Left lung (tissue), 10 donors: ENCODE data around the gene FGFR4. TPM values are rescaled to one million over a fixed set of nuclear protein-coding genes. Genes with fewer than 3 reads are reported as not detected.

Experiments
- ATAC-seq: fragments of 200-7000 bp; cut with Tn5 transposase; one replicate; pipeline ENCODE4 v1.9.1; 2020; ENCODE audit warnings: moderate library complexity
- DNase-seq, 4 donors: peaks; one replicate each; pipeline ENCODE4 v3.0.0-alpha.2; 2013 to 2020
- H3K27ac ChIP-seq, 2 donors: fragments of 200-600 bp; sonication (generic) in 1 of 2; one replicate each; pipeline versions ENCODE4 v1.5.0 to v1.8.0; 2020 to 2021
- H3K27me3 ChIP-seq, 2 donors: fragments of 200-600 bp; sonication (generic) in 1 of 2; one replicate each; pipeline versions ENCODE4 v1.5.0 to v1.8.0; 2020 to 2021
- H3K36me3 ChIP-seq, 2 donors: fragments of 200-600 bp; sonication (generic) in 1 of 2; one replicate each; pipeline versions ENCODE4 v1.5.0 to v1.8.0; 2020 to 2021
- H3K4me1 ChIP-seq, 2 donors: fragments of 200-600 bp; one replicate each; pipeline ENCODE4 v1.8.0; 2021
- H3K4me3 ChIP-seq, 2 donors: fragments of 200-600 bp; sonication (generic) in 1 of 2; one replicate each; pipeline versions ENCODE4 v1.5.0 to v1.8.0; 2020 to 2021; ENCODE audit warnings: mild to moderate bottlenecking in 1 of 2
- H3K9me3 ChIP-seq, 2 donors: fragments of 200-600 bp; sonication (generic) in 1 of 2; one replicate each; pipeline versions ENCODE4 v1.5.0 to v1.8.0; 2020 to 2021
- intact Hi-C, 2 donors: fragments of 100-400 bp; cut with DNase I; formaldehyde crosslinking; loops; one replicate each; pipeline versions ENCODE4 v1.11.2 to v1.14.2; 2022
- polyA plus RNA-seq, 6 donors: library from polyadenylated mRNA; unstranded; fragments of 120-200 nt; gene quantifications; one replicate each; pipeline ENCODE4 v1.2.1, GENCODE V29; 2013; ENCODE audit not compliant: insufficient read length in 6 of 6
- total RNA-seq, 2 donors: library from RNA; stranded (reverse); fragmentation: NEBNext Ultra II Directional; extraction: Animal tissue kit (Norgen Biotek cat#: 25700); gene quantifications; one replicate each; pipeline ENCODE4 v1.2.1, GENCODE V29; 2021
- TF ChIP-seq, protein P1 (sequence below), 2 donors: fragments of 200-600 bp; sonication (generic) in 1 of 2; IDR thresholded peaks; one replicate each; pipeline versions ENCODE4 v1.5.0 to v1.8.0; 2021; ENCODE audit warnings: antibody characterized with exemption in 2 of 2
- donor health status: DM: no; HTN: yes; CAD: no.
- donor health status: DM: no; HTN: no; CAD: no.

The FGFR4 gene
- total and polyA plus RNA-seq, 8 donors, result 14.8 to 325 (median 198) TPM

DNA sequence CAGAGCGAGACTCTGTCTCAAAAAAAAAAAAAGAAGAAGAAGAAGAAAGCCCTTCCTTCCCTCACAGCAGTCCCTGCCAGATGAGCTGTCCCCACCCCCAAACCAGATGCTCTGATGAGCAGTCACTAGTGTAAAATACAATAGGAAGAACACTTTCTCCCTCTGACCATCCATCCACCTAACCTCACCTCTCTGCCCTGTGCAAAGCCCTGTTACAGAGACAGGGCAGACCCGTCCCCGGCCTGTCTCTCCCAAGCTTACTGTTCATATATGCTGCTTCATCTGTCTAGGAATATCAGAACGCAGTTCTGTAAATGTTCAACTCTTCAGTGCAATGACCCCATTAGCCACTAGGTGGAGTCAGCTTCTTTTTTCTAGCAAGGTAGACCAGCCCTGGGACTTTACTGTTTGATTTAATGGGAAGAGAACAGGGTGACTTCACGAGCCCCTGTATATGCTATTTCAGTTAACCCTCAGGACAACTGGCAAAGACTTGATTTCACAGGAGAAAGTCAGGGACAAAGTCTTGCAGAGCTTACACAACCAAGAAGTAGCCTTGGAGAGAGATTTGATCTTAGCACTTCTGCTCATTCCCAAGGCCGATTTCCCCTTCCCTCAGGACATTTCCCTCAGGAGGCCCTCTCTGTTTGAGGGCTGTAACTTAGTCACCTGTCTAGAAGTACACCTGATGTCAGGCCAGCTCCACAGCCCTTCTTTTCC lies 14.9 kb upstream of the FGFR4 start:
- TF ChIP-seq, protein P1, sequence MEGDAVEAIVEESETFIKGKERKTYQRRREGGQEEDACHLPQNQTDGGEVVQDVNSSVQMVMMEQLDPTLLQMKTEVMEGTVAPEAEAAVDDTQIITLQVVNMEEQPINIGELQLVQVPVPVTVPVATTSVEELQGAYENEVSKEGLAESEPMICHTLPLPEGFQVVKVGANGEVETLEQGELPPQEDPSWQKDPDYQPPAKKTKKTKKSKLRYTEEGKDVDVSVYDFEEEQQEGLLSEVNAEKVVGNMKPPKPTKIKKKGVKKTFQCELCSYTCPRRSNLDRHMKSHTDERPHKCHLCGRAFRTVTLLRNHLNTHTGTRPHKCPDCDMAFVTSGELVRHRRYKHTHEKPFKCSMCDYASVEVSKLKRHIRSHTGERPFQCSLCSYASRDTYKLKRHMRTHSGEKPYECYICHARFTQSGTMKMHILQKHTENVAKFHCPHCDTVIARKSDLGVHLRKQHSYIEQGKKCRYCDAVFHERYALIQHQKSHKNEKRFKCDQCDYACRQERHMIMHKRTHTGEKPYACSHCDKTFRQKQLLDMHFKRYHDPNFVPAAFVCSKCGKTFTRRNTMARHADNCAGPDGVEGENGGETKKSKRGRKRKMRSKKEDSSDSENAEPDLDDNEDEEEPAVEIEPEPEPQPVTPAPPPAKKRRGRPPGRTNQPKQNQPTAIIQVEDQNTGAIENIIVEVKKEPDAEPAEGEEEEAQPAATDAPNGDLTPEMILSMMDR (IDR thresholded peaks at IDR 0.05), result peak; percentile 85 to 91
- ATAC-seq, result peak; percentile 94
- no peaks in the 10 kb centered on the region for H3K4me1 ChIP-seq

DNA sequence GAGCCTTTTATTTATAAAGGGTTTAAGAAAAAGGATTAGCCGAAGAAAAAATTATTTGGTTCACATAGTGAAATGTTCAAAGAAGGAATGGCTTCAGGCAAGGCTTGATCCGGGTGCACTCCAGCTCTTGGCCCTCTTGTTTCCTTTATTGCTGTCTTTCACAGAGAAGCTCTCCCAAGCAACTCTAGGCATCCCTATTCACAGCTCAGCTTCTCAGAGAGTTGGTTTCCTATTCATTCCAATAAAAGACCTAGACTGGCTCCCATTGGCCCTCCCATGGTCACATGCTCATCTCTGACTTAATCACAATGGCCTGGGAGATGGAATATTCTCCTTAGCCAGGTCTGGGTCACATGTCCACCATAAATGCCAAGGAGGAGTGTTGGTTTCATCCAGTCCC lies 9.4 kb upstream of the FGFR4 start:
- intact Hi-C loops, result no loop called here
- H3K36me3 ChIP-seq, result no peaks in the 10 kb centered on the region
- H3K9me3 ChIP-seq, result no peaks in the 10 kb centered on the region
- DNase-seq (no peak), ATAC-seq (no peak)
- TF ChIP-seq, protein P1 (IDR thresholded peaks at IDR 0.05), result no peak
- no peaks in the 10 kb centered on the region for H3K27me3 ChIP-seq
- H3K4me3 ChIP-seq, result no peak overlapping the region
- H3K27ac ChIP-seq, result no peak overlapping the region
- no peaks in the 10 kb centered on the region for H3K4me1 ChIP-seq

More for the DNA sequence above, 14.9 kb upstream of the FGFR4 start:
- peaks cover 0 to 1% of the 10 kb centered on the region in 2 donors for H3K36me3 ChIP-seq
- peak in 2 of 4 donors; percentile 73 to 84 for DNase-seq
- H3K4me3 ChIP-seq, result no peak overlapping the region
- no peak overlapping the region for H3K27ac ChIP-seq
- no peaks in the 10 kb centered on the region for H3K9me3 ChIP-seq
- intact Hi-C loops, result no loop called here
- H3K27me3 ChIP-seq, result no peaks in the 10 kb centered on the region

DNA sequence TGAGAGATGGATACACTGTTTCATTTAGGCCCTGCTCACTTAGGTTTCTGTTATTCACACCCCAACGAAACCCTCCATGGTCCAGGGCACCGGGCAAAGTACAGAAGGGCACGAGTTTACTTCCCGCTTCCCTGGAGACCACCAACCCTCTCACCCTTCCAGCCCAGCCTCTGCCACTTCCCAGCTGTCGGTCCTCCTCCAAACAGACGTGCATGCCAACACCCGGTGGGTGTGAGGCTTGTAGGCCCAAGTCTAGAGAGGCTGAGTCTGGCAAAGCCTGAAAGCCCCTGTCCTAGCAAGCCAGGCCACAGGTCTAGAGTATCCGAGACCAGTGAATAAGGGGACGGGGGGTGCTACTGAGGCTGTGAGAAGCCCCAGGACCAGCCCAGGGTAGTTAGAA lies 7.1 kb upstream of the FGFR4 start:
- H3K36me3 ChIP-seq, result no peaks in the 10 kb centered on the region
- intact Hi-C loops, result no loop called here
- peaks cover 0 to 15% of the 10 kb centered on the region in 2 donors for H3K27me3 ChIP-seq
- H3K9me3 ChIP-seq, result no peaks in the 10 kb centered on the region
- TF ChIP-seq, protein P1 (IDR thresholded peaks at IDR 0.05), result no peak
- H3K27ac ChIP-seq, result no peak overlapping the region
- ATAC-seq, result no peak
- H3K4me1 ChIP-seq, result no peaks in the 10 kb centered on the region
- no peak for DNase-seq
- no peak overlapping the region for H3K4me3 ChIP-seq

DNA sequence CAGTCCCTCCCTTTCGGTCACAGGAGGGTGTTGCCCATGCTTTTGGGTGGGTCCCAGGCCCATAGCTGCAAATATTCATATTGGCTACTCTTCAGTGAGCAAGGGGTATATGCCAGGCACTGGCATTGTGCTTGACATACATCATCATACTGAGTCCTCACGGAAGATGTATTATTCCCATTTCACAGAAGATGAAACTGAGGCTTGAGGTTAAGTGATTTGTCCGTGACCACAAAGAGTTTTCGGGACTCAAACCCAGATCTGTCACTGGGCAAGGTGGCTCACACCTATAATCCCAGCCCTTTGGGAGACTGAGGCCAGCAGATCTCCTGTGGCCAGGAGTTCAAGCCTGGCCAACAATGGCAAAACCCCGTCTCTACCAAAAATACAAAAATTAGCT lies 6.5 kb upstream of the FGFR4 start:
- no peaks in the 10 kb centered on the region for H3K9me3 ChIP-seq
- no peak overlapping the region for H3K27ac ChIP-seq
- H3K36me3 ChIP-seq, result no peaks in the 10 kb centered on the region
- no peaks in the 10 kb centered on the region for H3K4me1 ChIP-seq
- TF ChIP-seq, protein P1 (IDR thresholded peaks at IDR 0.05), result no peak
- ATAC-seq (no peak), DNase-seq (no peak)
- H3K4me3 ChIP-seq, result no peak overlapping the region
- peaks cover 0 to 15% of the 10 kb centered on the region in 2 donors for H3K27me3 ChIP-seq
- intact Hi-C loops, result no loop called here

DNA sequence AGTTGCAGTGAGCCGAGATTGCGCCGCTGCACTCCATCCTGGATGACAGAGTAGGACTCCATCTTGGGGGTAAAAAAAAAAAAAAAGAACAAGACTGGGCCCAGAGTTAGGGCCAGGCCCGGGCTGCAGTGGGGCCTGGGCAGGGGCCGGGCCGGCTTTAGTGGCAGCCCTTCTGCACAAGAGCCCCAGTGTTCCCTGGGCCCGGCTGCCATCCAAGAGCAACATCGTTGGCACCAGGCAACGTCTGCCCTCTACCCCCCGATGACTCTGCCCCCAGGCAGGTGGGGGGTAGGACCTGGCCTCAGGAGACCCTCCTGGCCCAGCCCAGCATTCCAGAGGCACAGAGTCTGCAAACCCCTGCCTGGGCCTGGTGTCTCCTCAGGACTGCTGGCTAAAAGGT lies 4.9 kb upstream of the FGFR4 start:
- Histone ChIP-seq H3K9me3 (no peaks in the 10 kb centered on the region), H3K4me1 (peaks cover 0 to 2% of the 10 kb centered on the region in 2 donors), H3K27ac (no peak overlapping the region), H3K36me3 (no peaks in the 10 kb centered on the region), H3K27me3 (peaks cover 0 to 18% of the 10 kb centered on the region in 2 donors), H3K4me3 (no peak overlapping the region)
- intact Hi-C loops, result no loop called here
- no peak for ATAC-seq
- TF ChIP-seq, protein P1 (IDR thresholded peaks at IDR 0.05), result no peak
- DNase-seq, result peak in 1 of 4 donors; percentile 67
